ENCODE results near the gene TEDDM1. TPM values are rescaled to one million over a fixed set of nuclear protein-coding genes. Genes with fewer than 3 reads are reported as not detected.

Gene TEDDM1
- total and polyA plus RNA-seq, 2 of the 13 experiments (the other 11 are each of a cell fraction or from before 2014, with no cell fraction given), result not detected

- H3K4me1 ChIP-seq (ENCODE audit: insufficient read depth, low read length), result peaks cover 6% of the 10 kb centered on the region; the same call in 1 of the 2 replicates
- no peaks in the 10 kb centered on the region for H3K79me2 ChIP-seq (ENCODE audit: insufficient read depth, low read length)
- H3K9ac ChIP-seq (ENCODE audit: insufficient read depth, low read depth, low read length), result no peak overlapping the region
- ChIA-PET POLR2A (no interaction called here), CTCF (ENCODE audit: low intra/inter-chr PET ratio, low total read pairs) (no interaction called here)
- TF ChIP-seq BCL6 (CRISPR knock-in tag; IDR thresholded peaks at IDR 0.05) (peak; percentile 90), ZFY (CRISPR knock-in tag; IDR thresholded peaks at IDR 0.05) (no peak)
- no peak overlapping the region for H2AFZ ChIP-seq (ENCODE audit: low read length)
- no peaks in the 10 kb centered on the region for H3K36me3 ChIP-seq (replicated peaks in 1 of 2; ENCODE audit: control insufficient read depth in 1 of 2, insufficient read depth in 2 of 2, low read length in 2 of 2)
- BruUV-seq (replicated peaks), result no TSS peak
- in situ Hi-C loops (cut with HindIII; ENCODE audit: extremely low pct_ligation_motif_present, low pct_unique_long_range_greater_than_20kb) (no loop called here), intact Hi-C loops (cut with micrococcal nuclease; ENCODE audit: unreplicated experiment) (no loop called here)
- H3K9me3 ChIP-seq (ENCODE audit: low read length), result no peaks in the 10 kb centered on the region
- peak; percentile 58 for ATAC-seq
- 27% methylated on average over 3 of the region's 6 CpGs for WGBS (ENCODE audit: low lambda C conversion rate)
- no peak overlapping the region; the same call in 1 of the 2 replicates for H3K4me2 ChIP-seq (ENCODE audit: low read depth, low read length)
- peaks cover 0 to 4% of the 10 kb centered on the region in 2 experiments; a peak in 2 of 5 replicates for H3K27me3 ChIP-seq (ENCODE audit: control insufficient read depth in 1 of 2, insufficient read depth in 2 of 2, low read length in 2 of 2)
- no peak for FAIRE-seq
- H3K4me3 ChIP-seq (replicated peaks in 1 of 3; ENCODE audit: insufficient read depth in 1 of 3, low read depth in 2 of 3, low read length in 3 of 3), result no peak overlapping the region
- no peaks in the 10 kb centered on the region for H4K20me1 ChIP-seq (ENCODE audit: insufficient read depth, low read length)
- no peak for DNase-seq (ENCODE audit: low spot score)
- H3K27ac ChIP-seq (ENCODE audit: extremely low read length, insufficient read depth, low read length), result no peak overlapping the region
Observed at GRCh38 chr1:182348961-182349747, 51.3 kb downstream of the TEDDM1 start.

Other genes with a start within 250 kb of the TEDDM1 start
- 827 and 909 TPM in 2 replicates for gene GLUL, start 8.9 kb downstream of the TEDDM1 start, total RNA-seq (2016; rRNA removed; fragmentation: Illumina TruSeq; extraction: Trizol)
- 423 and 501 TPM in 2 replicates for gene GLUL, start 8.9 kb downstream of the TEDDM1 start, polyA plus RNA-seq (2011; rRNA removed)
- not detected in 2 replicates for gene RGSL1, start 49.5 kb upstream of the TEDDM1 start, total RNA-seq (2016; rRNA removed; fragmentation: Illumina TruSeq; extraction: Trizol)
- gene RGSL1, start 49.5 kb upstream of the TEDDM1 start, polyA plus RNA-seq (2011; rRNA removed), result not detected in 2 replicates
- gene RNASEL, start 188.6 kb upstream of the TEDDM1 start, total RNA-seq (2016; rRNA removed; fragmentation: Illumina TruSeq; extraction: Trizol), result 0.13 and 0.20 TPM in 2 replicates
- 0.05 and 0.16 TPM in 2 replicates for gene RNASEL, start 188.6 kb upstream of the TEDDM1 start, polyA plus RNA-seq (2011; rRNA removed)
- not detected in 2 replicates for gene RGS16, start 203.7 kb upstream of the TEDDM1 start, total RNA-seq (2016; rRNA removed; fragmentation: Illumina TruSeq; extraction: Trizol)
- gene RGS16, start 203.7 kb upstream of the TEDDM1 start, polyA plus RNA-seq (2011; rRNA removed), result not detected in 2 replicates